ENCODE measurements around the gene EHD2.

Gene EHD2

DNA sequence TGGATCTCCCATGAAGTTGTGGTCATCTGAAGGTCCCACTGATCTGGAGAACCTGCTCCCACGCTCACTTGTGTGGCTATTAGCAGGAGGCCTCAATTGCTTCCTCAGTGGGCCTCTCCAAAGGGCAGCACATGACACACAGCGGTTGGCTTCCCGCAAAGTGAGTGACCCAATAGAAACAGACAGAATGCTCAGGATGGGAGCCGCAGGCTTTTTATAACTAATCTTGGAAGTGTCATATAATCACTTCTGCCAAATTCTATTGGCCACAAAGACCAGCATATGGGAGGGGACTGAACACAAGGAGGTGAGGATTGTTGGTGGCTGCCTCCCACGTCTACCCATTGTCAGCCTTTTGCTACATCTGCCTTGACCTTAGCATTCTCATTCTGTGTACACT, 22.1 kb upstream of the EHD2 start:
- no peaks in the 10 kb centered on the region for H3K9me3 ChIP-seq (replicated peaks; ENCODE audit: insufficient read depth, low read length)
- DNase-seq = no peak
- TF ChIP-seq EZH2 (optimal IDR thresholded peaks at IDR 0.05; ENCODE audit: low read depth, low read length) (no peak), EZH2phosphoT487 (IDR thresholded peaks at IDR 0.05; ENCODE audit: low read length) (no peak)
- no peak overlapping the region for H3K4me2 ChIP-seq (ENCODE audit: low read depth, low read length)
- H3K9me2 ChIP-seq (replicated peaks; ENCODE audit: insufficient read depth, low read length) = no peaks in the 10 kb centered on the region
- H3F3A ChIP-seq (ENCODE audit: insufficient read depth, low read length) = no peaks in the 10 kb centered on the region
- H3K4me1 ChIP-seq (ENCODE audit: low read length) = no peaks in the 10 kb centered on the region
- no peak overlapping the region for H3K27ac ChIP-seq (ENCODE audit: low read length)
- no peaks in the 10 kb centered on the region for H3K36me3 ChIP-seq (replicated peaks; ENCODE audit: insufficient read depth, low read length)
- H3K79me2 ChIP-seq (ENCODE audit: low read length) = no peaks in the 10 kb centered on the region
- H3K27me3 ChIP-seq (replicated peaks; ENCODE audit: insufficient read depth, low read length) = no peaks in the 10 kb centered on the region
- no peaks in the 10 kb centered on the region for H4K20me1 ChIP-seq (ENCODE audit: insufficient read depth, low read length)
- H3K9ac ChIP-seq (ENCODE audit: low read length) = no peak overlapping the region
- no peak overlapping the region for H2AFZ ChIP-seq (ENCODE audit: low read length)
- no peak overlapping the region for H3K4me3 ChIP-seq (ENCODE audit: low read length)

DNA sequence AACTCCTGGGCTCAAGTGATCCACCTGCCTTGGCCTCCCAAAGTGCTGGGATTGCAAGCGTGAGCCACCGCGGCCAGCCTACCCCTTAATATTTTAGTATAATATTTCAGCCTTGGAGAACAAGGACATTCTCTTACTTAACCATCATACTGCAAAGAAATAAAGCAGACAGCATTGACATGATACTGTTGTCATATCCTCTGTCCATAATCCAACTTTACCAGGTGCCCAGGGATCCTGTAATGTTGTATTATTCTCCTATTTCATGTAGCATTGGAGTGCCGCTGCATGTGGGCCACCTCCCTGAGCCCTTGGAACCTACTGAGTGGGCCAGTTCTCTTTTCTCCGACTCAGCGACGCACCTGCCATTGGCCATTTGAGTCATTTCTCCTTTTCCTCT, 21.4 kb upstream of the EHD2 start:
- Histone ChIP-seq H3K4me1 (ENCODE audit: low read length) (no peaks in the 10 kb centered on the region), H3K27ac (ENCODE audit: low read length) (no peak overlapping the region), H3K36me3 (replicated peaks; ENCODE audit: insufficient read depth, low read length) (no peaks in the 10 kb centered on the region), H4K20me1 (ENCODE audit: insufficient read depth, low read length) (no peaks in the 10 kb centered on the region), H3K79me2 (ENCODE audit: low read length) (no peaks in the 10 kb centered on the region), H3K9me3 (replicated peaks; ENCODE audit: insufficient read depth, low read length) (no peaks in the 10 kb centered on the region), H3K27me3 (replicated peaks; ENCODE audit: insufficient read depth, low read length) (no peaks in the 10 kb centered on the region), H2AFZ (ENCODE audit: low read length) (no peak overlapping the region), H3K4me3 (ENCODE audit: low read length) (no peak overlapping the region), H3K9me2 (replicated peaks; ENCODE audit: insufficient read depth, low read length) (no peaks in the 10 kb centered on the region), H3F3A (ENCODE audit: insufficient read depth, low read length) (no peaks in the 10 kb centered on the region), H3K4me2 (ENCODE audit: low read depth, low read length) (no peak overlapping the region), H3K9ac (ENCODE audit: low read length) (no peak overlapping the region)
- no peak for DNase-seq
- TF ChIP-seq EZH2phosphoT487 (IDR thresholded peaks at IDR 0.05; ENCODE audit: low read length) (no peak), EZH2 (optimal IDR thresholded peaks at IDR 0.05; ENCODE audit: low read depth, low read length) (no peak), CTCF (IDR thresholded peaks at IDR 0.05; ENCODE audit: low read length) (no peak)

- Histone ChIP-seq H3K36me3 (replicated peaks; ENCODE audit: insufficient read depth, low read length) (no peaks in the 10 kb centered on the region), H4K20me1 (ENCODE audit: insufficient read depth, low read length) (no peaks in the 10 kb centered on the region), H3K27ac (ENCODE audit: low read length) (no peak overlapping the region)
Measured at GRCh38 chr19:47693489-47693888, 19.7 kb upstream of the EHD2 start.

More at GRCh38 chr19:47693489-47693888, 19.7 kb upstream of the EHD2 start:
- Histone ChIP-seq H3K4me3 (ENCODE audit: low read length) (no peak overlapping the region), H3K9me2 (replicated peaks; ENCODE audit: insufficient read depth, low read length) (no peaks in the 10 kb centered on the region), H3K4me1 (ENCODE audit: low read length) (no peaks in the 10 kb centered on the region), H2AFZ (ENCODE audit: low read length) (no peak overlapping the region), H3K9me3 (replicated peaks; ENCODE audit: insufficient read depth, low read length) (no peaks in the 10 kb centered on the region), H3K27me3 (replicated peaks; ENCODE audit: insufficient read depth, low read length) (no peaks in the 10 kb centered on the region), H3K79me2 (ENCODE audit: low read length) (no peaks in the 10 kb centered on the region), H3K9ac (ENCODE audit: low read length) (no peak overlapping the region), H3F3A (ENCODE audit: insufficient read depth, low read length) (no peaks in the 10 kb centered on the region), H3K4me2 (ENCODE audit: low read depth, low read length) (no peak overlapping the region)
- DNase-seq = no peak
- no peak for TF ChIP-seq EZH2phosphoT487 (IDR thresholded peaks at IDR 0.05; ENCODE audit: low read length)
- TF ChIP-seq EZH2 (optimal IDR thresholded peaks at IDR 0.05; ENCODE audit: low read depth, low read length) = no peak
- TF ChIP-seq CTCF (IDR thresholded peaks at IDR 0.05; ENCODE audit: low read length) = no peak

Measured in MM.1S (cell line).